ENCODE measurements around the gene GPAT2.
"Not testable (repeated sequence)": the region's sequence is repeated elsewhere in the genome, so short reads cannot be mapped to it uniquely, and the experiment has no call there.

GPAT2 gene

GRCh38 chr2:96064760-96065159, 30.0 kb upstream of the GPAT2 start:
- H3K9me3 ChIP-seq (ENCODE audit: control insufficient read depth, low read length); H3K27me3 ChIP-seq (replicated peaks; ENCODE audit: control insufficient read depth, insufficient read depth, low read length, poor library complexity, severe bottlenecking); H3K4me1 ChIP-seq (ENCODE audit: control insufficient read depth, insufficient read depth, low read length, poor library complexity, severe bottlenecking); H3K27ac ChIP-seq (ENCODE audit: insufficient read depth, low read length, poor library complexity, severe bottlenecking); H3K36me3 ChIP-seq (ENCODE audit: control insufficient read depth, insufficient read depth, low read length); H3K4me3 ChIP-seq (ENCODE audit: insufficient read depth, low read depth, low read length, poor library complexity, severe bottlenecking); DNase-seq: not testable (repeated sequence)

GRCh38 chr2:96064047-96064675, 29.4 kb upstream of the GPAT2 start:
- H3K36me3 ChIP-seq (ENCODE audit: control insufficient read depth, insufficient read depth, low read length); H3K4me3 ChIP-seq (ENCODE audit: insufficient read depth, low read depth, low read length, poor library complexity, severe bottlenecking); H3K27ac ChIP-seq (ENCODE audit: insufficient read depth, low read length, poor library complexity, severe bottlenecking); H3K27me3 ChIP-seq (replicated peaks; ENCODE audit: control insufficient read depth, insufficient read depth, low read length, poor library complexity, severe bottlenecking); DNase-seq; H3K4me1 ChIP-seq (ENCODE audit: control insufficient read depth, insufficient read depth, low read length, poor library complexity, severe bottlenecking); H3K9me3 ChIP-seq (ENCODE audit: control insufficient read depth, low read length): not testable (repeated sequence)

GRCh38 chr2:96063116-96063899, 28.6 kb upstream of the GPAT2 start:
- not testable (repeated sequence) for DNase-seq; H3K27me3 ChIP-seq (replicated peaks; ENCODE audit: control insufficient read depth, insufficient read depth, low read length, poor library complexity, severe bottlenecking); H3K27ac ChIP-seq (ENCODE audit: insufficient read depth, low read length, poor library complexity, severe bottlenecking)

GRCh38 chr2:96062483-96062882, 27.8 kb upstream of the GPAT2 start:
- not testable (repeated sequence) for H3K36me3 ChIP-seq (ENCODE audit: control insufficient read depth, insufficient read depth, low read length); H3K27ac ChIP-seq (ENCODE audit: insufficient read depth, low read length, poor library complexity, severe bottlenecking); H3K4me1 ChIP-seq (ENCODE audit: control insufficient read depth, insufficient read depth, low read length, poor library complexity, severe bottlenecking); H3K27me3 ChIP-seq (replicated peaks; ENCODE audit: control insufficient read depth, insufficient read depth, low read length, poor library complexity, severe bottlenecking); DNase-seq; H3K4me3 ChIP-seq (ENCODE audit: insufficient read depth, low read depth, low read length, poor library complexity, severe bottlenecking); H3K9me3 ChIP-seq (ENCODE audit: control insufficient read depth, low read length)

More at GRCh38 chr2:96063116-96063899, 28.6 kb upstream of the GPAT2 start:
- not testable (repeated sequence) for H3K4me3 ChIP-seq (ENCODE audit: insufficient read depth, low read depth, low read length, poor library complexity, severe bottlenecking); H3K4me1 ChIP-seq (ENCODE audit: control insufficient read depth, insufficient read depth, low read length, poor library complexity, severe bottlenecking); H3K36me3 ChIP-seq (ENCODE audit: control insufficient read depth, insufficient read depth, low read length); H3K9me3 ChIP-seq (ENCODE audit: control insufficient read depth, low read length)

GRCh38 chr2:96061901-96062300, 27.2 kb upstream of the GPAT2 start:
- H3K4me1 ChIP-seq (ENCODE audit: control insufficient read depth, insufficient read depth, low read length, poor library complexity, severe bottlenecking); H3K27ac ChIP-seq (ENCODE audit: insufficient read depth, low read length, poor library complexity, severe bottlenecking); H3K4me3 ChIP-seq (ENCODE audit: insufficient read depth, low read depth, low read length, poor library complexity, severe bottlenecking); H3K9me3 ChIP-seq (ENCODE audit: control insufficient read depth, low read length); H3K36me3 ChIP-seq (ENCODE audit: control insufficient read depth, insufficient read depth, low read length); DNase-seq; H3K27me3 ChIP-seq (replicated peaks; ENCODE audit: control insufficient read depth, insufficient read depth, low read length, poor library complexity, severe bottlenecking): not testable (repeated sequence)

GRCh38 chr2:96061197-96061817, 26.6 kb upstream of the GPAT2 start:
- H3K36me3 ChIP-seq (ENCODE audit: control insufficient read depth, insufficient read depth, low read length); H3K27ac ChIP-seq (ENCODE audit: insufficient read depth, low read length, poor library complexity, severe bottlenecking); DNase-seq; H3K4me3 ChIP-seq (ENCODE audit: insufficient read depth, low read depth, low read length, poor library complexity, severe bottlenecking); H3K27me3 ChIP-seq (replicated peaks; ENCODE audit: control insufficient read depth, insufficient read depth, low read length, poor library complexity, severe bottlenecking); H3K9me3 ChIP-seq (ENCODE audit: control insufficient read depth, low read length); H3K4me1 ChIP-seq (ENCODE audit: control insufficient read depth, insufficient read depth, low read length, poor library complexity, severe bottlenecking): not testable (repeated sequence)

GRCh38 chr2:96060325-96060724, 25.6 kb upstream of the GPAT2 start:
- not testable (repeated sequence) for H3K4me3 ChIP-seq (ENCODE audit: insufficient read depth, low read depth, low read length, poor library complexity, severe bottlenecking); H3K9me3 ChIP-seq (ENCODE audit: control insufficient read depth, low read length); DNase-seq; H3K27ac ChIP-seq (ENCODE audit: insufficient read depth, low read length, poor library complexity, severe bottlenecking); H3K4me1 ChIP-seq (ENCODE audit: control insufficient read depth, insufficient read depth, low read length, poor library complexity, severe bottlenecking); H3K27me3 ChIP-seq (replicated peaks; ENCODE audit: control insufficient read depth, insufficient read depth, low read length, poor library complexity, severe bottlenecking); H3K36me3 ChIP-seq (ENCODE audit: control insufficient read depth, insufficient read depth, low read length)

GRCh38 chr2:96059443-96059842, 24.7 kb upstream of the GPAT2 start:
- not testable (repeated sequence) for H3K9me3 ChIP-seq (ENCODE audit: control insufficient read depth, low read length); H3K27ac ChIP-seq (ENCODE audit: insufficient read depth, low read length, poor library complexity, severe bottlenecking); H3K36me3 ChIP-seq (ENCODE audit: control insufficient read depth, insufficient read depth, low read length); H3K27me3 ChIP-seq (replicated peaks; ENCODE audit: control insufficient read depth, insufficient read depth, low read length, poor library complexity, severe bottlenecking); H3K4me1 ChIP-seq (ENCODE audit: control insufficient read depth, insufficient read depth, low read length, poor library complexity, severe bottlenecking); DNase-seq; H3K4me3 ChIP-seq (ENCODE audit: insufficient read depth, low read depth, low read length, poor library complexity, severe bottlenecking)

- not testable (repeated sequence) for DNase-seq; H3K27ac ChIP-seq (ENCODE audit: insufficient read depth, low read length, poor library complexity, severe bottlenecking); H3K36me3 ChIP-seq (ENCODE audit: control insufficient read depth, insufficient read depth, low read length); H3K9me3 ChIP-seq (ENCODE audit: control insufficient read depth, low read length); H3K4me1 ChIP-seq (ENCODE audit: control insufficient read depth, insufficient read depth, low read length, poor library complexity, severe bottlenecking); H3K27me3 ChIP-seq (replicated peaks; ENCODE audit: control insufficient read depth, insufficient read depth, low read length, poor library complexity, severe bottlenecking); H3K4me3 ChIP-seq (ENCODE audit: insufficient read depth, low read depth, low read length, poor library complexity, severe bottlenecking)
These were observed 21.1 kb upstream of the GPAT2 start for GRCh38 chr2:96055830-96056229.

GRCh38 chr2:96054537-96054936, 19.8 kb upstream of the GPAT2 start:
- not testable (repeated sequence) for H3K4me1 ChIP-seq (ENCODE audit: control insufficient read depth, insufficient read depth, low read length, poor library complexity, severe bottlenecking); H3K27ac ChIP-seq (ENCODE audit: insufficient read depth, low read length, poor library complexity, severe bottlenecking); H3K27me3 ChIP-seq (replicated peaks; ENCODE audit: control insufficient read depth, insufficient read depth, low read length, poor library complexity, severe bottlenecking); H3K4me3 ChIP-seq (ENCODE audit: insufficient read depth, low read depth, low read length, poor library complexity, severe bottlenecking); H3K36me3 ChIP-seq (ENCODE audit: control insufficient read depth, insufficient read depth, low read length); DNase-seq; H3K9me3 ChIP-seq (ENCODE audit: control insufficient read depth, low read length)
